HS-5 (cell line): ENCODE measurements around the gene PSTPIP1.

Source experiments
- DNase-seq: peaks from one replicate; pipeline ENCODE4 v3.0.0-alpha.2; 2012; ENCODE audit warnings: low read depth

Gene PSTPIP1

DNA sequence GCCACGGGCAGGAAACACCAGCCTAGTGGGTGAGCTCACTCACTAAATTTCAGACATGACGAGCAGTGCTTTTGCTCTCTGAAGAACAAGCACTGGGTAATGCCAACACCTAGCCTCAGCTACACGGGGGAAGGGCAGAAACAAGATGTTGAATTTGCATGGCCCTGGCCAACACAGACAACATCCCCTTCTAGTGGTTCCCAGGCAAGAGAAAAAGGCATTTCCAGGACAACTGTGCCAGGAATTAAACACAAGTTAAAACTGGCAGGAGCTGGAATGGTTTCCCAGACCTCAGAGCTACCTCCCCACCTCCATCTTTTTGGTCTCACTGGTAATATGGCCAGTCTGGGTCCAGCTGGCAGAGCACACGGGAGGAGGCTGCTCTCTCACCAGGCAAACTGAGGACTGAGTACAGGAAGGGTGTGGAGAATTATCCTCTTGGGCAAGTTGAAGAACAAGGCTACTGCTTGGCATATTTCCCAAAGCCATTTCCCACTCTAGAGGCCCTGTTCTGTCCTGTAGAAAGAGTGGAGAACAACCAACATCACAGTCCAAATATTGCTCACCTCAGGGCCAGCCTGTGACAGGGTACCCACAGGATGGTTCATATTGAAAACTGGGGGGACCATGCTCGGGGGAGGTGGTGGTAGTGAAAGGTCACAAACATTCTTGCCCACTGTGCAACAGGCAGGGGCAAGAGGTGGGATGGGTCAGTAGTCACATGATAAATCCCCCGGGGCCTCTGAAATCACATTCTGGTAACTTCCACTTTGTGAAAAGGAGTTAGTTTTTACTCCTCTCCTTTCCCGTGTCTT, 49.5 kb downstream of the PSTPIP1 start:
- no peak for DNase-seq

DNA sequence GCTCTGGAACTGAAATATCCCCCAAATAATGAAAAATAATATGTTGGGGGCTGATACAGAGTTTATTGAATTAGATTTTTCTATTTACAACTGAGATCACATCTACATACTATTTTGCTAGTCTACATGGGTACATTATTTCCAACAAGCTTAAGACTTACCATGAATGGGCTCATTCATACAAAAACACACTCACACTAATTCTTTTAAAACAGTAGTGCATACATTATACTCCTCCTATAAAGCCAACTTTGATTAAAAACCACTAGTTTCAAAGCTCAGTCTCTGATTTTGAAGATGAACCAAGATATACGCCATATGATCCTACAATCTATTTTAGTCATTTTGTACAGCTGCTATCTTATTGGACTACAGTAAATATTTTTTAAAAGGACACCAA, 51.1 kb downstream of the PSTPIP1 start:
- no peak for DNase-seq

DNA sequence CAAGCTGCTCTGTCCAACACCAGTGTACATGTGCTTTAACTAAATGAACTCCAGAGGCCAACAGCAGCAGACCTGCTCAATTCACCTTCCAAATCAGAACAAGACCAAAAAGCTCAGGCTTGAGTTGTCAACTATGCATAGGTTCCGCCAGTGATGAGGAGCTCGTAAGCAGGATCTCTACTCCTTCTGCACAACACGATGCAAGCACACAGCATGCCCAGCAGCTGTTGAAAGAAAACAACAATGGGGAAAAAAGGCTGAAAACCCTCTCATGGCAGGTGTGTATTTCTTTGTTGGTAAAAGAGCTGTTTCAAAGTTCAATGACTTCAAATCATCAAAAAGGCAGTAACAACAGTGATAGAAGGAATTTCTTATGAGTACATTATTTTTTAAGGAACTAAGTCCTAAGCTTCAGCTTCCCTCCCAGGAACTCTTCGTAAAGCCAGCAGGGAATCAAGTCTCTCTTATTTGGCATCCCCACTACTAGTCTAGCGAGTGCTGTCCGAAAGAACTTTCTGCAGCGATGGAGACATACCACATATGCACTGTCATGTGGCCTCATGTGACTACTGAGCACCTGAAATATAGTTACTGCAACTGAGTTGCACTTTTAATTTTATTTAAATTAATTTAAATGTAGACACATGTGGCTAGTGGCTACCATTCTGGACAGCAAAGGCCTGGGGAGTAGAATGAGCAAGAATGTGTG, 51.9 kb downstream of the PSTPIP1 start:
- DNase-seq: no peak

DNA sequence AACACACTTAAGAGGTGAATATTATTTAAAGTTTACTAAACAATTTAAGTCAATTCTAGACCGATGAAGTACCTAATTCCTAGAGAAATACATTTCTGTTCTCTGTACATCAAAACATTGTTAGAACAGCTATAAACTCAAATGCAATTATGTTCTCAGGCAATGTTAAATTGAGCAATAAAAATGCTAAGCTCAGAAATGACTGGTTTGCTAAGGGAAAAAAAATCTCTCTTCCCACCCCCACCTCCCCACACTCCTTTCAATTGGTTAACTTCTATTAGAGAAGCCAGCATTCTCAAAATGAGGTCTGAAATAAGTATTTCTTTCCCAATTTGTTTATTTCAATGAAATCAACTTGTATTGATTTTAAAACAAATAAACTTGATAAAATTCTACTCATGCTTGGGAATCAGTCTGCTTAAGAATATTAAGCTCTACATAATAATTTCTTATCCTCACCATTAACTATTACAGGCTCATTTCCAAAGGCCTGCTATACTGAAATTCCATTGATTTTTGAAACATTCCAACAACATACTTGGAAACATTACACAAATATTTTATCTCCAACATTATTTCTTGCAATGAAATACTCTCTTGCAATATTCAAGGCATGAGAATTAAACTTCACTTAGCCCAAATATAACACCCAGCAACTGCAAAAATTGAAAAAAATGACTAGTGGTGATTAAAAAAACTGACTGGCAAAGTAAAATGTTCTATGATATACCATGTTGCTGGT, 53.4 kb downstream of the PSTPIP1 start:
- no peak for DNase-seq

DNA sequence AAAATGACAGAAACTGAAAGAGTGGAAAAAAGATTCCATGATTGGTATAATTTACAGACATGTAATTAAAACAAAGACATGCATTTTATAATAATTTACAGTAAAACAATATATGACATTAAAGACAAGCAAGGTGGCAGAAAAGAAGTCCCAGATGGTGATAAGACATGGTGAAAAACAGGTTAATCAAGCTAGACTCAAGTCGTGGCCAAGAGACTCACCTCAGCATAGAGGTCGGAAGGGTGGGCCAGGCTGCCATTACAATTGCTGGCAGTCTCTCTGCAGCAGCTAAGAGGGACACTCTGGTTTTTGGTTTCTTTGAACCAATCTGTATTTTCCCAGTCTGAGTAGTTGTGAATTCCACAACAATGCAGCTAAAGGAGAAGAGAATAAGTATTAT, 57.6 kb downstream of the PSTPIP1 start:
- no peak for DNase-seq

DNA sequence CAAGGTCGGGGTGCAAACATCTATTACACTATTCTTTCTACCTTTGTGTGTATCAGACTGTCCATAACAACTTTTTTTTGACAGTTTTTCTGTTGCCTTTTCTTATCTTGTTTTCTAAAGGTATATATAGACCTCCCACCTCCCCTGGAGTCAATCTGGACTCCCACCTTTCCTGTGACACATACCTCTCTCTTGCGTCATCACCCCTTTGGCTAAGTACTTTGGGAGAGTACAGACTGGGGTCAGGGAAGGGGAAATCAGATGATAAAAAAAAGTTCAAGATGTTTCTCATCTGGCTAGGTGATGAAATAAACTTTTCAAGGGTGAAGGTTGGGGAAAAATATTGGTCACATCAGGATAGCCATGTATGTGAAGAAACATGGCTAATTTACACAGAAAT, 58.8 kb downstream of the PSTPIP1 start:
- no peak for DNase-seq

DNA sequence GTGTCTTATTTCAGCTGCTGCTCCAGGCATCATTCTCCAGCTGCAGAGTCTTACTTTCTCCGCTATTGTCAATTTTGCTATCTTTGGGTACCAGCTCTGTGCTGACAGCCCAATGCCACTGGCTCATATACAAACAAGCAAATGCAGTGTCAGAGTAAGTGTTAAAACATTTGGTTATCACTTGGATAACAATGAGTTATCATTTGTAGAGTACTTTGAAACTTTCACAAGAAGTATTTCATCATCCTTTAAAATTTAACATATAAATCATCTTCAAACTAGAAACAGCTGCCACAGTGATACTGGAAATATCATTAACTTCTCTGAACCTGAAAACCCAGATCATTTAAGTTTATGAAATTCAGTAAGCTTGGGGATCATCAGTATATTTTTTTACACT, 62.1 kb downstream of the PSTPIP1 start:
- DNase-seq: no peak

DNA sequence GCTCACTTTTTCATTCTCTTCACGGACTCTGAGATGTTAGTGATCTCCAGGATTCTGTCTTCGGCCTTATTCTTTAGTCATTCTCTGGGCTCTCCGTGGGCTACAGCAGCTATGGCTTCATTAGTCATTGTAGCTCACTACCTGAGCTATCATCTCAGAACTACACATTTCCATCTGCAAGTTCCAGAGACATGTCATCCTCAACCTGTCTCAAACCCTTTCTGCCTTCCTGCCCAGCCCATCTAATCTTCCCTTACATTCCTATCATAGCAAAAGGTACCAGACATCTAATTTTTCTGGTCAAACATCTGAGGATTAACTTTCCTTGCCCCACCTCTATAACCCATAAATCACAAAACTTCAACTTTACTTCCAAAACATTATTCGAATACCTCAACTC, 62.8 kb downstream of the PSTPIP1 start:
- DNase-seq: no peak

DNA sequence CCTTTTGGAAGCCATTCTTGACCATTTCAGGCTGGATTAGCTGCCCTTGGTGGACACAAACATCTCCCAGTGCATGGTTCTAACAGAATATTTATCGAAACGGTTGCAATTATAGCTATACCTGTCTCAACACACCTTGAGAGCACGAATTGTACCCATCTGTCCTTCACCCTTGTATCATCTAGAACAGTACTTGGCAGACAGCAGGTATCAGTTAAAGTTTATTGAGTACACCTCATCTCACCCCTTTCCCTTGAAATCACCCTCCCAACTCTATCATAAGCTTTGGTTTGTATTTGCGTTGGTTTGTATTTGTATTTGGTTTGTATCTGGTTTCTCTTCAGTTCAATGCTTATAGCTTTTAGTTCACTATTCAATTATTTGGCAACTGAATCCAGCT, 63.5 kb downstream of the PSTPIP1 start:
- DNase-seq: no peak

DNA sequence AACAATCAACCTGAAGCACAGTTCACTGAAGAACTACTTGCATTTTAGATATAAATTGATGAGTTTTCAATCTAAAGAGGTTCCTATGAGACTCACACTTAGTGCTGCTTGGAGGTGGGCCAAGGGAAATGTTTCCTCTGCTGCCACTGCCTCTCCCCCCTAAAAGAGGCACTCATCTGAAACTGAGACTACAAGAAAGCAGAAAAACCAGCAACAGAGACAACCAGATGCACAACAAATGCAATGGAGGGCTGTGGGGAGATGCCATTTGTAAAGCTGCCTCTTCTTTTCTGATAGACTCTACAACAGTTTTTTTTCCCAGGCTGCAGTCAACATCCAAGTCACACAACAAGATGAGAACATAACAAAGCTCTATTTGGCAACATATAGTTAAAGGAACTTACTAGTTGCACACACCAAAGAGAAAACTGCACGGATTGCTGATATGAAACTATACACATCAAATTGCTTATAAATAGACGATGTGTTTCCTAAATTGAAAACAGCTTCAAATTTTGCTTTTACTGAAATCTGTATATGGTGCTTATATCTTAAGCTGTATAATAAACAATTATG, 64.9 kb downstream of the PSTPIP1 start:
- DNase-seq: no peak

DNA sequence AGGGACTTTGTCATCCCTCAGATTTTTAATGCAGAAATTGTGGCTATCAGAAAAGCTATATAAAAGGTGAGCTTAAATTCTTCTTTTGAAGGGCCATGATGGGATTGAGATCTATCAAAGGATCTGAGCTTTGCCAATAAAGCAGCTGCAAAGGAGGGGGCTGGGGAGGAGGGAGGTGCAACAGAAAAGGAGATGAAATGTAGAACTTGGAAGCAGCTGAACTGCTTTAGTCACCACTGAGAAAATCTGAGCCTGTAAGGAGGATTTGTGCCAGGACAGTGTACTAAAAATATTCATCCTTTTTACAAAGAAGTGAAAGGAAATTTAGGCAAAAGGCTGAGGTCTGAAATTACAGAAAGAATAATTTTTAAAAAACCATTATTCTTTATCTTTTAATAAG, 65.6 kb downstream of the PSTPIP1 start:
- DNase-seq: no peak

DNA sequence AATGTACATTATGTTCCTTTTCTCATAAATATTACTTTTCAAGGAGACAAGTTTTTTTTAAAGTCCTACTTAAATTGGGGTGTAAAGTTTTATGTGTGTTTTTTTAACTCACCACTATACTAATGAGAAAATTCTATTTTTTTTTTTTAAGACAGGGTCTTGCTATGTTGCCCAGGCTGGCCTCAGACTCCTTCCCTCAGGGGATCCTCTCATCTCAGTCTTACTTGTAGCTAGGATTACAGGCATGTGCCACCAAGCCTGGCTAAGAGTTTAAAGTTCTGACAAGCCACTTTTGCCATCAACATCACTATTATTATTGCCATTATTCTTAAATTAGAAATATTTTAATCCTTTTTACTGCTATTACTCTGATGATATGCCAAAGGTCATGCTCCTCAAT, 68.3 kb downstream of the PSTPIP1 start:
- no peak for DNase-seq

DNA sequence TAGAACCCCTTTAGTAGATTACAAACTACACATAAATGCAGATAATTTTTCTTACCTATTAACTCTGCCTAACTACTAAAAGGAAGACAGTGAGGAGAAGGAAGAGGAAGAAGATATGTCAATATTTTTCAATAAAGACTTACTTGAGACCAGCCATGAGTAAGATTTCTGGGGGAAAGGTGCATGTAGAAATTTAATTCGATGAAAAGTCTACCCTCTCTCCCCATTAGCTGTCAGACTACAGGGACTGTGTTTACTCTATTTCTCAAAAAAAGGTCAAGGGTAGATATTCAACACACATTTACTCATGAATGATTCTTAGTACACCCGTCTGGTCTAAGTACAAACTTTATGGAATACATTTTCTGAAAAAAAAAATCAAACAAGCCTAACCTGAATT, 69.1 kb downstream of the PSTPIP1 start:
- DNase-seq: no peak

DNA sequence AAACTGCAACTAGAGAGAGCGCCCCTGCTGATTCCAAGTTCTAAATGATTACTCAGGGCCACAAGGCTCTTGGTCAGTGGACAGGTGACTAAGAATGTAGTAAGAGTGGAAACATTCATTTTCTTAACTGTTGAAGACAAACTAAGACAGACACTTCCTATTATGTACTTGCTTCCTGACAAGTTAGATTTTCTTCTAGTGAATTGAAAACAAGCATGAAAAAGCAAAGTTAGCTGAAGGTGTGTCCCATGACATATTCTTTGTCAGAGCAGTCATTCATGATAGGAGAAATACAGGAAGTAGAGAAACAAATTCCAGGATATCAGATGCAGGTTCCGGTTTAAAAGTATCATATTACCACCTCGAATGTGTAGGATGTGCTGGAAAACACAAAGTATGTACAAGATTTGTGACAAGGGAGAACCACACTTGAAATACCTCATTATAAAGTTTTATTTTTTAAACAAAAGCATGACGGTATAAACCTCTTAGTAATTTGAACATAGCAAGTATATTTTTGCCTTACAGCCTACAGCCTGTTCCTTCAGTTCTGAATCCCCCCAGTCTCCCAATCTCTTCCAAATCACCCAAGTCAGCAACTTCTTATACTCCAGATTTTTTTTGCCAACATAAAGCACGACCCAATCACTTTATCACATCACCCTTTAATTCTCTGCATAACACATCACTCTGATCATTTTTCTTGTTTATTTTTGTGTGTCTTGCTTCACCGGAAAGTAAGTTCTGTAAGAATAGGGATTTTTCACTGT, 69.8 kb downstream of the PSTPIP1 start:
- no peak for DNase-seq

DNA sequence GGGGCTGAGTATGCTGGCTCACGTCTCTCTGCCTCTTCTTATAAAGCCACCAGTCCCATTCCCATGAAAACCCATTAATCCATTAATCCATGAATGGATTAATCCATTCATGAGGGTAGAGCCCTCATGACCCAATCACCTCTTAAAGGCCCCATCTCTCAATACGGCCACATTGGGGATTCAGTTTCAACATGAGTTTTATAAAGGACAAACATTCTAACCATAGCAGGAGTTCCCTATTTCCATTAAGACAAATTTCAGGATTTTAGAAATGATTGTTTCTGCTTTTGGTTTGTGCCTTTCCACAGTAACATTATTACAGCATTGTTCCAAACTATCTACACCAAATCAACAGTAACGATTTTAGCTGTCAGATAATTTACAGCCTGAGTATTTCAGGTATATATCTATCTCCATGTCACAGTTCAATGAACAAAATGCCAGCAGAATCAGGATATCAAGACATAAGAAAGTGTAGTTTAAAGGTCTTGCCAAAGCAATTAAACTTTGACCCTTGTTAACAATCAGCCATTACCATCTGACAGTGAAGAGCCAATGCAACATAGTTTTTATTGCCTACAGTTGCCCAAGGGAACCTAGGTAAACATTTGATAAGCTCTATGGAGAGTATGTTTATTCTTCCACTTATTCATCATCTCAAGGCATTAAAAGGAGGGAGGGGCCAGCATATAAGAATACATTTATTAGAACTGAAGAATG, 72.2 kb downstream of the PSTPIP1 start:
- DNase-seq: no peak

DNA sequence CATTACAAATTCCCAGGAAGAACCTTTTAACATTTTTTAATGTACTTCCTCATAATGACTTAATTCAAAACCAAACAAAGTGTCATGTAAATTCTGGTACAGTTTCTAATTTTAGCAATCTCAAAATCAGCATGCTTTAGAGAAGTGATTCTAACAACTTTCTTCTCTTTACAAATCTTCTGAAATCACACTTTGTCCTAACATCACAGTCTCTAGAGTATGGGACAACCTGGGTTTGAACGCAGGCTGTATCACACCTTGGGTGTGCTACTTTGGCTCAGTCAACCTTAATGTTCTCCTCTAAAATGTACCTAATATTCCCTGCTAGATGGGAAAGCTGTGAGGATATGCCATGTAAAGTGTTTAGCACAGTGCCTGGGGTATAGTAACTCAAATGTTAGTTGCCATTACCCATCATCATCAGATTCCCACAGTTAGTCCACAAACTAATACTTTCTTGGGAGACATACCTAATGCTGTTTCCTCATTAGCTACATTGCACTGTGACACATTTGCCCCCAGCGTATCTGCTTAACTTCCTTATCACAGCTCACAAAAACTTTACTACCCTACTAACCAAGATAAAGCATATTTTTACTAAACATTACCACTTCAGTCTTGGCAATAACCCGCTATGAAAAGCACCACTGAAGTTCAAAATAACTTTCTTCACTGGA, 72.9 kb downstream of the PSTPIP1 start:
- DNase-seq: no peak

DNA sequence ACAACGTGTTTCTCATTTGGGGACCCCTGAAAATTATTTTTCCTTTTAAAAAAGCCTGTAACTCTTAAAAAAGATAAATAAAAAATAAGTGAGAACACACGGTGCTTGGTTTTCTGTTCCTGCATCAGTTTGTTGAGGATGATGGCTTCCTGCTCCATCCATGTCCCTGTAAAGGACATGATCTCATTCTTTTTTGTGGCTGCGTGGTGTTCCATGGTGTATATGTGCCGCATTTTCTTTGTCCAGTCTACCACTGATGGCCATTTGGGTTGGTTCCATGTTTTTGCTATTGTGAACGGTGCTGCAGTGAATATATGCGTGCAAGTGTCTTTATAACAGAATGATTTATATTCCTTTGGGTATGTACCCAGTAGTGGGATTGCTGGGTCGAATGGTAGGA, 73.7 kb downstream of the PSTPIP1 start:
- DNase-seq: no peak

DNA sequence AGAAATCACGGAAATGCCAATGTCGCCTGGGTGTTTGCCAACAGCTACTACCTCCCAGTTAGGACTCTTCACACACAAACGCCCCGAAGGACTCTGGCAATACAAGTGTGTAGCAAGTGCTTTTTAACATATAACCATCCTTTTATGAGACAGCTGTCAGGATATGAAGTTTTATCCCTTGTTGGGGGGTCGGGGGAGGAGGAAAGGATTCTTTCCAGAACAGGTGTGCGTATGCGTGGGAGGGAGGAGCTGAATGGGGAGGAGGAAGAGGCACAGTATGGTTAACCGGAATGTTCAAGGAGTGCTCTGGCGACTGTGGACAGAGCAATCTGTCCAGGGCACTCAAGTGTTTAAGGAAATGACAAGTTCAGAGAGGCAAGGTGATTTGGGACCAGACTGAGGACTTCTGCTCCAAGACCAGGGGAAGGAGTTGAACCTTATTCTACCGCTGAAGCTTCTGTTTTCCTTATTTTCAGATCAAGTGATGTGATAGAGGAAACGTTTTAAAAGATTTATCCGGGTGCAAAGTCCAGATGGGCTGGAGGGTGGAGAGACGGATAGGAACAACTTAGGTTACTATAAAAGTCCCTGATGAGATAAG, 74.7 kb downstream of the PSTPIP1 start:
- DNase-seq: no peak

DNA sequence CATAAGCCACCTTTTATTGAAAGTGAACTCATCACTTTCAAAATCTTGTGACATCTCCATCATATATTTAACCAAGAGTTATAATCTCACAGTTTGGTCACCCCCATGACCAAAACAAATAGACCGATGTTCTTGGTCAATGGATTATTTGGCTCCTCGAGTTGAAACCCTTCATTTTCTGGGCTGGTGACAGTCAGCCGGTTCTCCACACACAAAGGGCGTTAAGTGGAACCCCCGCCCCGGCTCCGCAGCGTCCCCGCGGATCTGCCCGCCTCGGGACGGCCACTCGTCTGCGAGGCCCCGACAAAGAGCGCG, 75.2 kb downstream of the PSTPIP1 start:
- no peak for DNase-seq
